Measurements from ENCODE around the gene TFEB.

DNA sequence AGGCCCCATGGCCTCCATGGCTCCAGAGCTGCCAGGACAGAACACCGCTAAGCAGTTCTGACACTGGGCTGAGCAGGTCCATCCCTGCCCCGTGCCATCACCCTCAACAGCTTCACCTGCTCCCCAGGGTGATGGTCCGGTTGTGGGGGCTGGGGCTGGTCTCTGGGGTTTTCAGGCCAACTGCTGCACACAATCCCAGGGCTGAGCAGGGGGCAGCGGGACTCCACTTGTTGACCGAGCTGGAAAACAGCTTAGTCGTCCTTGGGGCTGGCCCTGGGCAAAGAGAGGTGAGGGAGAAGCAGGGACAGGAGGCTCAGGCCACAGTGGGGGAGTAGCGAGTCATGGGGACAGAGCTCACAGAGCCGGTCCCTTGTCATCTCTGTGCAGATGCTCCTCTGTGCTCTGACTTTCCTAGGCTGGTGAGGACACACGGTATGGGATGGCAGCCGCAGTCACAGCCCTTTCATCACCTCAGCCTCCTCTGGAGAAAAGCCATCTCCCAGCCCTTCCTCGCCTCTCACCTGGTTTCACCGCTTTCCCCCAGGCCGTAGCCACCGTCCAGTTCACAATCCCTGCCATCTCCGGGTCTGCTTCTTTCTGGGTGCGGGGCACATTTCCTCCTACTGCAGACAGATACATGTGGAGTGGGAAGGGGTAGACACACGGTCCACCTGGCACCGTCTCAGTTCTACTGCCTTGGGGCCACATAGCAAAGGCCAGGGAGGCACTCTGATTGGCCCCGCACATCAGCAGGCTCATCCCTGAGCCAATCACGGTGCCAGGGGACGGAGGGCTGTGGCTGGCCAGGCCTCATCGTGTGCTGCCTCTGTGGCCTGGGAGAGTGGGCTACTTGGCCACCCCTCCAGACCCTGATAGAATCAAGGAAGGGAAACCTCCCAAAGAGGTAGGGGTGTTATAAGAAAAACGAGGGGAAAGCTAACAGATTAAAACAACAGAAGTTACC lies 78.0 kb downstream of the TFEB start:
- TF ChIP-seq ZNF660 (tag by site-specific recombination; IDR thresholded peaks at IDR 0.05) = no peak
- TF ChIP-seq, protein P1, sequence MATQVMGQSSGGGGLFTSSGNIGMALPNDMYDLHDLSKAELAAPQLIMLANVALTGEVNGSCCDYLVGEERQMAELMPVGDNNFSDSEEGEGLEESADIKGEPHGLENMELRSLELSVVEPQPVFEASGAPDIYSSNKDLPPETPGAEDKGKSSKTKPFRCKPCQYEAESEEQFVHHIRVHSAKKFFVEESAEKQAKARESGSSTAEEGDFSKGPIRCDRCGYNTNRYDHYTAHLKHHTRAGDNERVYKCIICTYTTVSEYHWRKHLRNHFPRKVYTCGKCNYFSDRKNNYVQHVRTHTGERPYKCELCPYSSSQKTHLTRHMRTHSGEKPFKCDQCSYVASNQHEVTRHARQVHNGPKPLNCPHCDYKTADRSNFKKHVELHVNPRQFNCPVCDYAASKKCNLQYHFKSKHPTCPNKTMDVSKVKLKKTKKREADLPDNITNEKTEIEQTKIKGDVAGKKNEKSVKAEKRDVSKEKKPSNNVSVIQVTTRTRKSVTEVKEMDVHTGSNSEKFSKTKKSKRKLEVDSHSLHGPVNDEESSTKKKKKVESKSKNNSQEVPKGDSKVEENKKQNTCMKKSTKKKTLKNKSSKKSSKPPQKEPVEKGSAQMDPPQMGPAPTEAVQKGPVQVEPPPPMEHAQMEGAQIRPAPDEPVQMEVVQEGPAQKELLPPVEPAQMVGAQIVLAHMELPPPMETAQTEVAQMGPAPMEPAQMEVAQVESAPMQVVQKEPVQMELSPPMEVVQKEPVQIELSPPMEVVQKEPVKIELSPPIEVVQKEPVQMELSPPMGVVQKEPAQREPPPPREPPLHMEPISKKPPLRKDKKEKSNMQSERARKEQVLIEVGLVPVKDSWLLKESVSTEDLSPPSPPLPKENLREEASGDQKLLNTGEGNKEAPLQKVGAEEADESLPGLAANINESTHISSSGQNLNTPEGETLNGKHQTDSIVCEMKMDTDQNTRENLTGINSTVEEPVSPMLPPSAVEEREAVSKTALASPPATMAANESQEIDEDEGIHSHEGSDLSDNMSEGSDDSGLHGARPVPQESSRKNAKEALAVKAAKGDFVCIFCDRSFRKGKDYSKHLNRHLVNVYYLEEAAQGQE (tag by site-specific recombination; IDR thresholded peaks at IDR 0.05) = no peak
- TF ChIP-seq CTCF (tag by site-specific recombination; IDR thresholded peaks at IDR 0.05) = no peak
- TF ChIP-seq ZNF324 (tag by site-specific recombination; IDR thresholded peaks at IDR 0.05) = no peak
- no peak for TF ChIP-seq ZNF223 (tag by site-specific recombination; IDR thresholded peaks at IDR 0.05)
